Tibial nerve (tissue), 4 donors: ENCODE measurements around the gene ALG12. TPM values are rescaled to one million over a fixed set of nuclear protein-coding genes. Genes with fewer than 3 reads are reported as not detected.

ENCODE experiments used
- DNase-seq, 2 donors: peaks; one replicate each; pipeline ENCODE4 v3.0.0-alpha.2; 2019; ENCODE audit warnings: low spot score in 2 of 2
- H3K27ac ChIP-seq, 4 donors: fragments of 200-600 bp; sonication (generic) in 3 of 4; one replicate each; pipeline ENCODE4 v1.5.1; 2017 to 2019; ENCODE audit warnings: mild to moderate bottlenecking in 1 of 4
- H3K27me3 ChIP-seq, 2 donors: fragments of 200-600 bp; sonication (generic) in 1 of 2; one replicate each; pipeline versions ENCODE4 v1.5.1 to v1.6.0; 2017 to 2019
- H3K36me3 ChIP-seq, 3 donors: fragments of 200-600 bp; sonication (generic); one replicate each; pipeline ENCODE4 v1.5.1; 2018 to 2019
- H3K4me1 ChIP-seq, 4 donors: fragments of 200-600 bp; sonication (generic) in 3 of 4; one replicate each; pipeline ENCODE4 v1.5.1; 2017 to 2019
- H3K4me3 ChIP-seq, 4 donors: fragments of 200-600 bp; sonication (generic) in 3 of 4; one replicate each; pipeline ENCODE4 v1.5.1; 2017 to 2019; ENCODE audit warnings: mild to moderate bottlenecking in 1 of 4, moderate library complexity in 1 of 4
- H3K9me3 ChIP-seq, 4 donors: fragments of 200-600 bp; sonication (generic) in 3 of 4; one replicate each; pipeline ENCODE4 v1.5.1; 2017 to 2019
- CTCF ChIP-seq, 5 experiments: fragments of 200-600 bp in 3 of 5; fragments of 450-650 bp in 2 of 5; sonication (generic) in 3 of 5; IDR thresholded peaks; one replicate each; pipeline ENCODE4 v1.5.1; 2016 to 2019; ENCODE audit warnings: antibody characterized with exemption in 5 of 5, mild to moderate bottlenecking in 3 of 5, moderate library complexity in 2 of 5
- EP300 ChIP-seq, 2 donors: sonication (generic); formaldehyde crosslinking; IDR thresholded peaks; one replicate each; pipeline ENCODE4 v1.6.1; 2017; ENCODE audit warnings: antibody characterized with exemption in 2 of 2, mild to moderate bottlenecking in 1 of 2
- POLR2A ChIP-seq, 2 donors: fragments of 450-650 bp; IDR thresholded peaks; one replicate each; pipeline ENCODE4 v1.6.1; 2017; ENCODE audit warnings: antibody characterized with exemption in 2 of 2, mild to moderate bottlenecking in 2 of 2, moderate library complexity in 2 of 2
- WGBS, 2 donors: methylation state at CpG; one replicate each; pipeline ENCODE4 v1.1.5; 2018; 5-methylcytosine and 5-hydroxymethylcytosine counted together
- total RNA-seq, 4 donors: library from RNA; depleted of rRNA; stranded (reverse); fragments of >200 nt; gene quantifications; one replicate each; pipeline ENCODE4 v1.1.0, GENCODE V29; 2016

ALG12 gene
- total RNA-seq, 4 donors from 2014 or later = 9.0 to 17.4 (median 14.5) TPM

DNA sequence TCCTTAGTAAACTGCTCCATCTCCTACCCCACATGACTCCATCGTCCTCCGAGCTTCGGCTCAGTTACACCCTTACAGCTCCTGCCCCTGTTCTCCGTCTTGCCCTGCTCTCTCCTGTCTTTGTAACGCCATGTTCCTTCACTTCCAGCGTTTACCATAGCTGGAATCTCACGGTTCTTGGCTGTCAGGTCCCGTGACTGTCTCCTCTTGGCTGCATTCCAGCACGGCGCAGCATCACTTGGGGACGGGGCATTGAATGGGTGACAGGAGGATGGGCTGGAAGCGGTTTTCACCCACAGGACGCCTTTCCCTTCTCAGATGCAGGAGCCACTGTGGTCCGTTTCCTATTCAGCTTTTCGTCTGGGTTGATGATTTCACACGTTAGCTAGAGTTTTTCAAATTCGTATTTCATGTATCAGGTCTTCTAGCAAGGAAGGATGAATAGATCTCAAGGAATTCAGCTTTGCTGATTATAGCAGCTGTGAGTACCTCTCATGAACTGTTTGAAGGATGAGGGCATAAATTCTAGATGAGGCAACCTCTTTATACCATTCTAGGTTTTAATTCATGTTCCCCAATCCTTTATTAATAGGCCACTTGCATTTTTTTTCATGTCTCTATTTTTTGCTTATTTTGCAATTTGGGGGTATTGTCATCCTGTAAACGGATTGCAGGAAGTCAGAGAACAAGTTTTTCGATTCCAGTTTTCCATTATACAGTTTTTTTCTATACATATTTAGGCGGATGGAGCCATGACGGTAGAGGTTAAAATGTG, 35.5 kb downstream of the ALG12 start:
- DNase-seq = no peak
- TF ChIP-seq CTCF (IDR thresholded peaks at IDR 0.05) (no peak), POLR2A (IDR thresholded peaks at IDR 0.05) (no peak), EP300 (IDR thresholded peaks at IDR 0.05) (no peak)
- 87 to 90% methylated on average over 21 of the region's 21 CpGs for WGBS, 2 donors
- Histone ChIP-seq H3K27me3 (no peaks in the 10 kb centered on the region), H3K4me3 (no peak overlapping the region), H3K4me1 (no peaks in the 10 kb centered on the region), H3K9me3 (peaks cover 0 to 18% (median 3%) of the 10 kb centered on the region in 4 donors), H3K27ac (no peak overlapping the region), H3K36me3 (peaks cover 0 to 76% (median 4%) of the 10 kb centered on the region in 3 donors)

GRCh38 chr22:49881856-49882255, 36.4 kb downstream of the ALG12 start:
- peaks cover 0 to 70% (median under 1%) of the 10 kb centered on the region in 3 donors for H3K36me3 ChIP-seq
- no peak overlapping the region for H3K27ac ChIP-seq
- H3K4me1 ChIP-seq = no peaks in the 10 kb centered on the region
- no peaks in the 10 kb centered on the region for H3K27me3 ChIP-seq
- no peak for DNase-seq
- no peak overlapping the region for H3K4me3 ChIP-seq
- no peak for TF ChIP-seq EP300 (IDR thresholded peaks at IDR 0.05)
- TF ChIP-seq CTCF (IDR thresholded peaks at IDR 0.05) = no peak
- TF ChIP-seq POLR2A (IDR thresholded peaks at IDR 0.05) = no peak
- H3K9me3 ChIP-seq = peaks cover 0 to 18% (median 3%) of the 10 kb centered on the region in 4 donors
- 94 to 95% methylated on average over 2 of the region's 2 CpGs for WGBS, 2 donors

GRCh38 chr22:49880281-49880680, 38.0 kb downstream of the ALG12 start:
- peaks cover 0 to 54% (median 0%) of the 10 kb centered on the region in 3 donors for H3K36me3 ChIP-seq
- peaks cover 0 to 18% (median 5%) of the 10 kb centered on the region in 4 donors for H3K9me3 ChIP-seq
- H3K27me3 ChIP-seq = no peaks in the 10 kb centered on the region
- DNase-seq = no peak
- H3K27ac ChIP-seq = no peak overlapping the region
- WGBS, 2 donors = 60 to 78% methylated on average over 20 of the region's 20 CpGs
- H3K4me3 ChIP-seq = no peak overlapping the region
- no peaks in the 10 kb centered on the region for H3K4me1 ChIP-seq
- TF ChIP-seq CTCF (IDR thresholded peaks at IDR 0.05) (no peak), EP300 (IDR thresholded peaks at IDR 0.05) (no peak), POLR2A (IDR thresholded peaks at IDR 0.05) (no peak)

DNA sequence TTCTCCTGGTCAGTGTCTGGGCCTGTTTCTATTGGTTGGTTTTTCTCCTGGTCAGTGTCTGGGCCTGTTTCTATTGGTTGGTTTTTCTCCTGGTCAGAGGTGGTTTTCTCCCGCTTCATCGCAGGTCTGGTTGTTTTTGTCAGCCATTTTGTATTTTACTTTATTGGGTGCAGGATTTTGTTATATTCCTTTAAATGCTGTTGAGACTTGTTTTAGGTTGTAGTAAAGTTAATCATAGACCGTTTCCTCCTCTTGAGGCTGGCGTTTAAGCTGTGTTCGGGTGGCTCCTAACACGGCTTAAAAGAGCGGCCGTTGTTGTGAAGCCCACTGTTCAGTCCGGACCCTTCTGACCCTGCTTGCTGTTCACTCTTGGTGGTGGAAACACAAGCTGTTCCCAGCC, 38.4 kb downstream of the ALG12 start:
- peaks cover 0 to 18% (median 5%) of the 10 kb centered on the region in 4 donors for H3K9me3 ChIP-seq
- TF ChIP-seq POLR2A (IDR thresholded peaks at IDR 0.05) = no peak
- TF ChIP-seq EP300 (IDR thresholded peaks at IDR 0.05) = no peak
- TF ChIP-seq CTCF (IDR thresholded peaks at IDR 0.05) = no peak
- DNase-seq = no peak

DNA sequence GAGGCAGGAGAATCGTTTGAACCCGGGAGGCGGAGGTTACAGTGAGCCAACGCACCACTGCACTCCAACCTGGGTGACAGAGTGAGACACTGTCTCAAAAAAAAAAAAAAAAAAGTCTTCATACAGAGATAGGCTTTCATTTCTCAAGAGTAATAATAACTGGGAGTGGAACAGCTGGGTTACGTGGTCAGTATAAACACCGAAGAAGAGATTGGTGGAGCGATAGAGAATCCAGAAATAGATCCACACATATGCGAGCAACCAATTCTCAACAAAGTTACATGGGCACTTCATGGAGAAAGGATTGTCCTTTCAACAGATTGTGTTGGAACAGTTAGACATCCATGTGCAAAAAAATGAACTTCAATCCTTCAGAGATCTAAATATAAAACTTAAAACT, 40.0 kb downstream of the ALG12 start:
- TF ChIP-seq EP300 (IDR thresholded peaks at IDR 0.05) (no peak), POLR2A (IDR thresholded peaks at IDR 0.05) (no peak)

More for the DNA sequence above, 38.4 kb downstream of the ALG12 start:
- Histone ChIP-seq H3K36me3 (peaks cover 0 to 50% (median 0%) of the 10 kb centered on the region in 3 donors), H3K27ac (no peak overlapping the region), H3K4me1 (no peaks in the 10 kb centered on the region), H3K27me3 (no peaks in the 10 kb centered on the region), H3K4me3 (no peak overlapping the region)
- WGBS, 2 donors = 90 to 95% methylated on average over 9 of the region's 9 CpGs

More for the DNA sequence above, 40.0 kb downstream of the ALG12 start:
- 95 to 97% methylated on average over 8 of the region's 8 CpGs for WGBS, 2 donors
- DNase-seq = no peak
- Histone ChIP-seq H3K4me3 (no peak overlapping the region), H3K36me3 (peaks cover 0 to 49% (median 0%) of the 10 kb centered on the region in 3 donors), H3K9me3 (peaks cover 0 to 27% (median 5%) of the 10 kb centered on the region in 4 donors), H3K27me3 (no peaks in the 10 kb centered on the region), H3K4me1 (no peaks in the 10 kb centered on the region), H3K27ac (no peak overlapping the region)
